H1 (cell line): ENCODE data around the gene PRRC2C. TPM values are rescaled to one million over a fixed set of nuclear protein-coding genes. Genes with fewer than 3 reads are reported as not detected.

Source experiments
- CTCF ChIA-PET: fragments of 300-600 bp; sonication (Branson Sonifier 250); formaldehyde crosslinking; loops from one replicate; lab custom pipeline; 2021; ENCODE audit not compliant: partially characterized antibody; lab: Charles Lee
- POLR2A ChIA-PET: fragments of 300-600 bp; sonication (Branson Sonifier 250); formaldehyde crosslinking; loops from one replicate; lab custom pipeline; 2021; ENCODE audit warnings: inconsistent platforms; ENCODE audit not compliant: partially characterized antibody; lab: Charles Lee
- DNase-seq, 2 experiments: peaks; one replicate each; pipeline versions ENCODE4 v3.0.0 to v3.0.0-alpha.2; 2010 to 2022; ENCODE audit warnings: low spot score in 2 of 2, low read depth in 1 of 2, mixed read lengths in 1 of 2
- FAIRE-seq: peaks from 2 replicates; lab custom pipeline; 2011; peaks lifted over from hg19 to GRCh38; lab: Jason Lieb, UNC
- H2AFZ ChIP-seq: 2 replicates; pipeline ENCODE4 v1.8.1; 2012; ENCODE audit warnings: low read length, inconsistent platforms
- H2AK5ac ChIP-seq: 2 replicates; pipeline ENCODE4 v1.6.1; 2013; ENCODE audit warnings: low read depth, low read length
- H2BK120ac ChIP-seq: replicated peaks from 2 replicates; pipeline ENCODE3; 2013; ENCODE audit warnings: low read depth, low read length, inconsistent platforms
- H2BK12ac ChIP-seq: 2 replicates; pipeline ENCODE4 v1.6.1; 2013; ENCODE audit warnings: low read depth, low read length
- H2BK15ac ChIP-seq: 2 replicates; pipeline ENCODE4 v1.6.1; 2013; ENCODE audit warnings: low read length
- H2BK20ac ChIP-seq: 2 replicates; pipeline ENCODE4 v1.6.1; 2013; ENCODE audit warnings: low read length
- H2BK5ac ChIP-seq: 2 replicates; pipeline ENCODE4 v1.6.1; 2013; ENCODE audit warnings: low read depth, low read length
- H3K14ac ChIP-seq: 2 replicates; pipeline ENCODE4 v1.6.1; 2013; ENCODE audit warnings: inconsistent platforms; ENCODE audit not compliant: insufficient read length
- H3K18ac ChIP-seq: 2 replicates; pipeline ENCODE4 v1.6.1; 2013; ENCODE audit warnings: low read length; ENCODE audit errors: extremely low read depth
- H3K23ac ChIP-seq: 2 replicates; pipeline ENCODE4 v1.6.1; 2013; ENCODE audit warnings: inconsistent platforms; ENCODE audit not compliant: insufficient read length
- H3K23me2 ChIP-seq: 2 replicates; pipeline ENCODE4 v1.6.1; 2013; ENCODE audit warnings: low read depth, low read length
- H3K27ac ChIP-seq: 2 replicates; pipeline ENCODE4 v1.6.1; 2011; ENCODE audit warnings: low read depth, low read length, inconsistent platforms
- H3K27me3 ChIP-seq, 4 experiments: replicated peaks in 1 of 4; 1 replicate in 1 of 4; 2 replicates in 3 of 4; pipeline versions ENCODE4 v1.6.1 to v1.8.1; 2011 to 2013; ENCODE audit warnings: low read length in 3 of 4, mild to moderate bottlenecking in 3 of 4, inconsistent platforms in 2 of 4, mixed read lengths in 2 of 4, moderate library complexity in 1 of 4; ENCODE audit not compliant: control insufficient read depth in 3 of 4, insufficient read depth in 3 of 4; ENCODE audit errors: extremely low read depth in 1 of 4
- H3K36me3 ChIP-seq, 4 experiments: 2 replicates each; pipeline versions ENCODE4 v1.6.1 to v1.8.1; 2011 to 2013; ENCODE audit warnings: mild to moderate bottlenecking in 4 of 4, low read length in 3 of 4, moderate library complexity in 2 of 4, control low read depth in 1 of 4, inconsistent platforms in 1 of 4; ENCODE audit not compliant: insufficient read depth in 4 of 4, control insufficient read depth in 2 of 4
- H3K4ac ChIP-seq: replicated peaks from 2 replicates; pipeline ENCODE3; 2013; ENCODE audit warnings: low read length, low read depth, mixed read lengths, inconsistent platforms; ENCODE audit not compliant: insufficient read length
- H3K4me1 ChIP-seq, 4 experiments: replicated peaks in 1 of 4; 1 replicate in 1 of 4; 2 replicates in 3 of 4; pipeline versions ENCODE4 v1.6.1 to v1.8.1; 2011 to 2013; ENCODE audit warnings: low read length in 3 of 4, inconsistent platforms in 2 of 4, mixed read lengths in 1 of 4; ENCODE audit not compliant: insufficient read depth in 4 of 4, control insufficient read depth in 3 of 4
- H3K4me2 ChIP-seq, 2 experiments: 2 replicates each; pipeline versions ENCODE4 v1.6.1 to v1.8.1; 2011 to 2013; ENCODE audit warnings: low read depth in 2 of 2, low read length in 2 of 2, control low read depth in 1 of 2, inconsistent platforms in 1 of 2, mild to moderate bottlenecking in 1 of 2; ENCODE audit not compliant: insufficient read depth in 1 of 2
- H3K4me3 ChIP-seq, 4 experiments: fragments of 200-600, 300-600 bp in 1 of 4; sonication (generic), shearing (Covaris generic), sonication (Bioruptor Twin) in 1 of 4; 2 replicates each; pipeline versions ENCODE4 v1.5.1 to v1.8.1; 2011 to 2016; ENCODE audit warnings: low read length in 4 of 4, low read depth in 3 of 4, control low read depth in 2 of 4, inconsistent platforms in 2 of 4, mild to moderate bottlenecking in 2 of 4, mixed read lengths in 1 of 4, moderate library complexity in 1 of 4; ENCODE audit not compliant: insufficient read depth in 2 of 4; ENCODE audit errors: extremely low read depth in 1 of 4
- H3K56ac ChIP-seq: replicated peaks from 2 replicates; pipeline ENCODE3; 2013; ENCODE audit warnings: low read depth, mild to moderate bottlenecking, mixed read lengths, low read length, inconsistent platforms; ENCODE audit not compliant: insufficient read length
- H3K79me1 ChIP-seq: 2 replicates; pipeline ENCODE4 v1.6.1; 2013; ENCODE audit warnings: low read depth, low read length, control low read depth
- H3K79me2 ChIP-seq, 2 experiments: 2 replicates each; pipeline versions ENCODE4 v1.6.1 to v1.8.1; 2012 to 2013; ENCODE audit warnings: low read length in 2 of 2, mild to moderate bottlenecking in 2 of 2, inconsistent platforms in 1 of 2; ENCODE audit not compliant: insufficient read depth in 2 of 2, control insufficient read depth in 1 of 2
- H3K9ac ChIP-seq, 4 experiments: replicated peaks in 1 of 4; 1 replicate in 1 of 4; 2 replicates in 3 of 4; pipeline versions ENCODE4 v1.6.1 to v1.8.1; 2011 to 2013; ENCODE audit warnings: low read depth in 3 of 4, low read length in 3 of 4, control low read depth in 2 of 4, mild to moderate bottlenecking in 2 of 4, moderate library complexity in 2 of 4, inconsistent platforms in 1 of 4; ENCODE audit errors: extremely low read depth in 1 of 4
- H3K9me3 ChIP-seq, 2 experiments: 2 replicates each; pipeline versions ENCODE4 v1.6.1 to v1.8.1; 2012 to 2013; ENCODE audit warnings: mild to moderate bottlenecking in 2 of 2, moderate library complexity in 2 of 2, control low read depth in 1 of 2, inconsistent platforms in 1 of 2, low read depth in 1 of 2, low read length in 1 of 2, mixed read lengths in 1 of 2; ENCODE audit not compliant: insufficient read depth in 2 of 2
- H4K20me1 ChIP-seq, 2 experiments: replicated peaks in 1 of 2; 2 replicates each; pipeline versions ENCODE3 to v1.8.1; 2011 to 2013; ENCODE audit warnings: inconsistent platforms in 2 of 2, low read length in 2 of 2, mild to moderate bottlenecking in 1 of 2; ENCODE audit not compliant: insufficient read depth in 2 of 2, control insufficient read depth in 1 of 2
- H4K5ac ChIP-seq: 2 replicates; pipeline ENCODE4 v1.6.1; 2013; ENCODE audit warnings: low read length, low read depth, mixed read lengths, inconsistent platforms; ENCODE audit not compliant: insufficient read length
- H4K8ac ChIP-seq: 2 replicates; pipeline ENCODE4 v1.8.0; 2013; ENCODE audit warnings: mild to moderate bottlenecking, moderate library complexity, low read length, inconsistent platforms; ENCODE audit not compliant: insufficient read depth; ENCODE audit errors: extremely low read depth
- H4K91ac ChIP-seq: replicated peaks from 2 replicates; pipeline ENCODE3; 2013; ENCODE audit warnings: low read length, mixed read lengths, inconsistent platforms; ENCODE audit not compliant: insufficient read length
- ATF2 ChIP-seq: IDR thresholded peaks from 2 replicates; pipeline ENCODE4 v1.6.1; 2012; ENCODE audit warnings: low read length, inconsistent platforms
- CBX5 ChIP-seq: fragments of 300-800, 300-1000 bp; sonication (generic); IDR thresholded peaks from 2 replicates; pipeline ENCODE4 v1.7.1; 2016; ENCODE audit warnings: antibody characterized with exemption, low read length, low read depth
- CBX8 ChIP-seq: fragments of 300-800, 300-1000 bp; sonication (generic); IDR thresholded peaks from 2 replicates; pipeline ENCODE4 v1.7.1; 2016; ENCODE audit warnings: low read depth, low read length, borderline replicate concordance
- NRF1 ChIP-seq: IDR thresholded peaks from 2 replicates; pipeline ENCODE4 v1.6.1; 2011; ENCODE audit warnings: mild to moderate bottlenecking, low read depth, low read length, improper control_type of control experiment
- YY1 ChIP-seq: IDR thresholded peaks from 2 replicates; pipeline ENCODE4 v1.6.1; 2011; ENCODE audit warnings: low read depth, mild to moderate bottlenecking, low read length
- polyA plus RNA-seq, 7 experiments: library from polyadenylated mRNA; depleted of rRNA in 3 of 7; stranded (reverse) in 5 of 7; unstranded in 2 of 7; fragments of >200 nt in 5 of 7; fragments of 200-250 nt in 2 of 7; gene quantifications; 1 replicate in 5 of 7; 2 replicates in 1 of 7; 4 replicates in 1 of 7; pipeline versions ENCODE4 v1.2.1 to v1.2.3, GENCODE V29; 2011 to 2013; ENCODE audit warnings: missing spikeins in 2 of 7, mixed read lengths in 2 of 7
- total RNA-seq: library from RNA; stranded (reverse); fragmentation: NEBNext Ultra II Directional; extraction: Animal tissue kit (Norgen Biotek cat#: 25700); gene quantifications from 2 replicates; pipeline ENCODE4 v1.2.1, GENCODE V29; 2021

PRRC2C gene
- total and polyA plus RNA-seq, 2 of the 8 experiments (the other 6 are each of a cell fraction or from before 2014, with no cell fraction given) = 125 to 264 TPM

GRCh38 chr1:171446386-171446785, 38.9 kb upstream of the PRRC2C start:
- ChIA-PET CTCF (interaction anchor here (0.9 kb wide), 1 partner anchor 39 kb away, joined by 3 read pairs; no protein-coding TSS in a partner anchor), POLR2A (no interaction called here)
- Histone ChIP-seq H2BK12ac (no peak overlapping the region), H2BK5ac (no peak overlapping the region), H3K4ac (no peak overlapping the region), H3K4me2 (no peak overlapping the region), H4K5ac (no peak overlapping the region), H2BK120ac (no peak overlapping the region), H3K27ac (no peak overlapping the region), H2BK20ac (no peak overlapping the region), H3K79me1 (no peaks in the 10 kb centered on the region), H4K20me1 (no peaks in the 10 kb centered on the region), H3K27me3 (no peaks in the 10 kb centered on the region), H3K4me3 (no peak overlapping the region), H4K91ac (no peak overlapping the region), H3K9ac (no peak overlapping the region), H3K23me2 (no peaks in the 10 kb centered on the region), H3K79me2 (no peaks in the 10 kb centered on the region), H2BK15ac (no peak overlapping the region), H4K8ac (no peak overlapping the region), H3K14ac (no peak overlapping the region), H3K18ac (no peak overlapping the region), H3K9me3 (no peaks in the 10 kb centered on the region), H2AFZ (no peak overlapping the region), H2AK5ac (no peak overlapping the region), H3K23ac (no peak overlapping the region), H3K36me3 (no peaks in the 10 kb centered on the region), H3K4me1 (no peaks in the 10 kb centered on the region), H3K56ac (no peak overlapping the region)
- DNase-seq (no peak), FAIRE-seq (no peak)
- TF ChIP-seq NRF1 = no peak
- no peak for TF ChIP-seq ATF2
- TF ChIP-seq CBX5 = no peak
- TF ChIP-seq YY1 = no peak
- no peak for TF ChIP-seq CBX8
